ENCODE data around the gene FREY1.
A peak's percentile ranks its signal among the peaks of the same experiment; 100 is the strongest.

FREY1 gene

DNA sequence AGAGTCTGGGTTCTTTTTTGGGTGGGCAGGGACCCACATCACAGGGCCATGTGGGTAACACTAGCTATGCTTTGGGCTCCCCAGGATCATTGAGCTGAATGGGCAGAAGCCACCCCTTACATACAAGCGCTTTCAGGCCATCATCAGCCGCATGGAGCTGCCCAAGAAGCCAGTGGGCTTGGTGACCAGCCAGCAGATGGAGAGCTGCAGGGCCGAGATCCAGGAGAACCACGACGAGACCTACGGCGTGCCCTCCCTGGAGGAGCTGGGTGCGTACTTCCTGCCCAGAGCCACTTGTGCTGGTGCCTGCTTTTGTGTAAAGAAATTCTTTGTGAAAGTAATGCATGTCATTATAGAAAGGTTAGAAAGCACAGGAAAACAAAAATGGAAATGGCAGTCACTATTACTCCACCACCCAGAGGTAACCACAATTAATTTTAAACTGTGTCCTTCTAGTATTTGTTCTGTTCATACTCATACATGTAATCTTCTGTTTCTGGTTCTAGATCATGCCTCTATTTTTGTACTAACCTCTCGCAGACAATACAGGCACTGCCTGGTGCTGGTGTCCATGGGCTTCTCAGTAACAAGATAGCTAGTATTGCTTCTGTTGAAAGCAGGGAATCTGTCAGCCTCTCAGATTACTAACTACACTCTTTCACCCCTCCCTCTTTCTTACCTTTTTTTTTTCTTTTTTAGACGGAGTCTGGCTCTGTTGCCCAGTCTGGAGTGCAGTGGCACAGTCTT, 46.1 kb downstream of the FREY1 start:
- TF ChIP-seq FOXM1 (IDR thresholded peaks at IDR 0.05; ENCODE audit: borderline replicate concordance, low read depth) (no peak), EGR1 (IDR thresholded peaks at IDR 0.05) (no peak), TAF1 (IDR thresholded peaks at IDR 0.05; ENCODE audit: low read depth) (no peak), NFIC (IDR thresholded peaks at IDR 0.05) (no peak), ZBTB7A (IDR thresholded peaks at IDR 0.05; ENCODE audit: low read depth) (no peak)
- TF ChIP-seq, protein P1, sequence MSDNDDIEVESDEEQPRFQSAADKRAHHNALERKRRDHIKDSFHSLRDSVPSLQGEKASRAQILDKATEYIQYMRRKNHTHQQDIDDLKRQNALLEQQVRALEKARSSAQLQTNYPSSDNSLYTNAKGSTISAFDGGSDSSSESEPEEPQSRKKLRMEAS (IDR thresholded peaks at IDR 0.05): no peak

DNA sequence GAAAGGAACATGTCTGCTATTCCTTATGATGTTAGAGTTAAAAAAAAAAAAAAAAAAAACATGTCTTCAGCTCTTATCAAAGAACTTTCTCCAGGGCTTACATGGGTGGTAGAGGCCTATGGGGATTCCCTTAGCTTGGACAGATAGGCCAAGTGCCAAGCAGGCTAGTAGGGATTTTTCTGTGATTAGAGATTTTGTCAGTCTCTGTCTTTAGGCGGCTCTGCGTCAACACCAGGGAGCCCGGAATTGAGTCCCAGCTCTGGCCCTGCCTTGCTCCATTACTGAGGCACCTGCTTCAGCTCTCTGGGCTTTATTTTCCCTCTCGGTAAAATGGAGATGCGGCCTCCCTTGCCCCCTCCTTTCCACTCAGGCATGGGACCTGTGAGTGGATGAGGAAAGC, 46.7 kb downstream of the FREY1 start:
- TF ChIP-seq CREB1 (IDR thresholded peaks at IDR 0.05; ENCODE audit: low read depth) (no peak), EP300 (IDR thresholded peaks at IDR 0.05; ENCODE audit: borderline replicate concordance) (no peak), CEBPB (IDR thresholded peaks at IDR 0.05) (no peak), FOXM1 (IDR thresholded peaks at IDR 0.05; ENCODE audit: borderline replicate concordance, low read depth) (no peak), EGR1 (IDR thresholded peaks at IDR 0.05) (no peak), NFIC (IDR thresholded peaks at IDR 0.05) (no peak), YY1 (IDR thresholded peaks at IDR 0.05; ENCODE audit: low read depth) (no peak), ZBTB7A (IDR thresholded peaks at IDR 0.05; ENCODE audit: low read depth) (no peak), REST (IDR thresholded peaks at IDR 0.05; ENCODE audit: low read depth) (no peak), TAF1 (IDR thresholded peaks at IDR 0.05; ENCODE audit: low read depth) (no peak), TCF12 (IDR thresholded peaks at IDR 0.05; ENCODE audit: low read depth) (no peak), TEAD4 (IDR thresholded peaks at IDR 0.05) (no peak), USF1 (IDR thresholded peaks at IDR 0.05) (no peak), RAD21 (IDR thresholded peaks at IDR 0.05; ENCODE audit: low read depth) (no peak)
- TF ChIP-seq, protein P1 (IDR thresholded peaks at IDR 0.05): no peak

DNA sequence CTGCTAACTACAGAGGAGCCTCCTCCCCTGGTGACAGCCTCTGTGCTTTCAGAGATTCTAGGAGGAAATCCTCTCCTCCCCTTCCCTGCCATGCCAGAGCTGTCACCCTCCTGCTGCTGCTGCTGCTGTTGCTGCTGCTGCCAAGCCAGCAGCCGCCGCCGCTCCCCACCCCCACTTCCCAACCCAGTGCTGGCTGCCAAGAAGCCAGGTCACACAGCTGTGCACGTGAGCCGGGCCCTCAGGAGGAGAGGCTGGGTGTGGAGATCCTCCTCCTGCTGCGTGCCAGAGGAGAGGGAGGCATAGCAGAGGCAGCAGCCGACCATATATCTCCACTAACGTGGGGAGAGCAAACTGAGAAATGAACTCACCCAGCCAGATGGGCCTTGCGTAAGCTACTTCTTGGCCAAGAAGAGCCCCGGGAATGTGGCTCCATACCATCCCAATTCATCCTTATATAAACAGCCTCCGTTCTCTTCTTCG, 47.4 kb downstream of the FREY1 start:
- TF ChIP-seq FOXM1 (IDR thresholded peaks at IDR 0.05; ENCODE audit: borderline replicate concordance, low read depth): no peak
- TF ChIP-seq NFIC (IDR thresholded peaks at IDR 0.05): peak; percentile 96
- TF ChIP-seq USF1 (IDR thresholded peaks at IDR 0.05): peak; percentile 86
- TF ChIP-seq TCF12 (IDR thresholded peaks at IDR 0.05; ENCODE audit: low read depth): peak; percentile 82
- peak; percentile 38; the same call in 1 of the 2 replicates for TF ChIP-seq EP300 (IDR thresholded peaks at IDR 0.05; ENCODE audit: borderline replicate concordance)
- TF ChIP-seq YY1 (IDR thresholded peaks at IDR 0.05; ENCODE audit: low read depth): no peak
- no peak for TF ChIP-seq ZBTB7A (IDR thresholded peaks at IDR 0.05; ENCODE audit: low read depth)
- no peak for TF ChIP-seq CREB1 (IDR thresholded peaks at IDR 0.05; ENCODE audit: low read depth)
- peak; percentile 69 for TF ChIP-seq CEBPB (IDR thresholded peaks at IDR 0.05)
- peak; percentile 33; the same call in 1 of the 2 replicates for TF ChIP-seq TEAD4 (IDR thresholded peaks at IDR 0.05)
- no peak for TF ChIP-seq REST (IDR thresholded peaks at IDR 0.05; ENCODE audit: low read depth)
- TF ChIP-seq TAF1 (IDR thresholded peaks at IDR 0.05; ENCODE audit: low read depth): no peak
- no peak for TF ChIP-seq EGR1 (IDR thresholded peaks at IDR 0.05)
- TF ChIP-seq, protein P1 (IDR thresholded peaks at IDR 0.05): peak; percentile 92
- peak; percentile 4; the same call in 1 of the 2 replicates for TF ChIP-seq RAD21 (IDR thresholded peaks at IDR 0.05; ENCODE audit: low read depth)

- no peak for TF ChIP-seq FOXM1 (IDR thresholded peaks at IDR 0.05; ENCODE audit: borderline replicate concordance, low read depth)
- no peak for TF ChIP-seq YY1 (IDR thresholded peaks at IDR 0.05; ENCODE audit: low read depth)
- no peak for TF ChIP-seq EP300 (IDR thresholded peaks at IDR 0.05; ENCODE audit: borderline replicate concordance)
- TF ChIP-seq REST (IDR thresholded peaks at IDR 0.05; ENCODE audit: low read depth): no peak
- TF ChIP-seq TAF1 (IDR thresholded peaks at IDR 0.05; ENCODE audit: low read depth): no peak
- no peak for TF ChIP-seq EGR1 (IDR thresholded peaks at IDR 0.05)
- no peak for TF ChIP-seq TEAD4 (IDR thresholded peaks at IDR 0.05)
- TF ChIP-seq CREB1 (IDR thresholded peaks at IDR 0.05; ENCODE audit: low read depth): no peak
- TF ChIP-seq USF1 (IDR thresholded peaks at IDR 0.05): no peak
- TF ChIP-seq, protein P1 (IDR thresholded peaks at IDR 0.05): no peak
- no peak for TF ChIP-seq NFIC (IDR thresholded peaks at IDR 0.05)
- TF ChIP-seq RAD21 (IDR thresholded peaks at IDR 0.05; ENCODE audit: low read depth): no peak
- no peak for TF ChIP-seq TCF12 (IDR thresholded peaks at IDR 0.05; ENCODE audit: low read depth)
- TF ChIP-seq CEBPB (IDR thresholded peaks at IDR 0.05): no peak
Measured at GRCh38 chr11:45858751-45859398, 48.2 kb downstream of the FREY1 start.
